HG03196 (cell line): ENCODE data around the gene HES6.

Experiments used
- ATAC-seq: cut with Tn5 transposase; IDR thresholded peaks from one replicate; pipeline ENCODE4 v1.9.1; 2021; ENCODE audit not compliant: unreplicated experiment

HES6 gene

DNA sequence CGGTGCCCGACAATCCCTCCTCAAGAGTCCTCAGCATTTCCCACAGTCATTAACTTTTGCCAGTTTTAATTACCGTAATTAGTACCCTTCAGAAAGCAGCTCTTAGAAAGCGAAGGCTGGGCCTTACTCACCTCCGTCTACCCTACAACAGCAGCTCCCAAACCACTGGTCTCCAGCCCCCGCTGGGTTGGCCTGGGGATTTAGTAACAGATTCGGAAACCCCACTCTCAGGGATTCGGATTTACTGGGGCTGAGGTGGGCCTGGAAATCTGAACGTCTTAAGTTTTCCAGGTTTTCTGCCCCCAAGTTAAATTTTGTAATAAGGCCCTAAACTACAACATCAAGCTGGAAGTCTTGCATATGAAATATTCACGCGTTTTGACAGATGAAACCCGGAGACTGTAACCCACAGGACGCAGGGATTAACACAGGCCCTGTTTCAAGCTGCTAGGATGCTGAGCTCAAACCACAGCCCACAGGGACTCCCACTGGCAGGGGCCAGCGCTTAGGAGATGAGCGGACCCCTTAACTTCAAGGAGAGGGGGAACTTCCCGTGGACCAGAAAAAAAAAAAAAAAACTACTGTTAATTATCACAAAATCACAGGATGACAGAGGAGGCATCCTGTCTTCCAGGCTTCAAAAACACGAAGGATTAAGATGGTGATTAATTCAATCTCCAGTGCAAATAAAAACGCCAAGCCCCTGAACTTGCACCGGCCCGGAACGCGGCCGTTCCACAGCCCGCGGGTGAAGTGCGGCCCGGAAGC lies 37.3 kb downstream of the HES6 start:
- ATAC-seq, result no peak

- ATAC-seq, result no peak
Observed at GRCh38 chr2:238190445-238190844, 49.4 kb downstream of the HES6 start.
